Body of pancreas (tissue), 4 donors: ENCODE data around the gene CNTNAP2.

Experiments
- CTCF ChIP-seq, 7 experiments: fragments of 450-650 bp in 4 of 7; fragments of 200-600 bp in 3 of 7; sonication (generic) in 3 of 7; IDR thresholded peaks; one replicate each; pipeline ENCODE4 v1.5.1; 2016 to 2019; ENCODE audit warnings: antibody characterized with exemption in 7 of 7
- POLR2A ChIP-seq, 3 donors: fragments of 450-650 bp; IDR thresholded peaks; one replicate each; pipeline ENCODE4 v1.6.1; 2016; ENCODE audit warnings: antibody characterized with exemption in 3 of 3, mild to moderate bottlenecking in 2 of 3

- TF ChIP-seq CTCF (IDR thresholded peaks at IDR 0.05) (no peak), POLR2A (IDR thresholded peaks at IDR 0.05) (no peak)
Measured at GRCh38 chr7:148318838-148319237, 2202.2 kb downstream of the CNTNAP2 start.
